ENCODE results near the gene GAD1.

DNA sequence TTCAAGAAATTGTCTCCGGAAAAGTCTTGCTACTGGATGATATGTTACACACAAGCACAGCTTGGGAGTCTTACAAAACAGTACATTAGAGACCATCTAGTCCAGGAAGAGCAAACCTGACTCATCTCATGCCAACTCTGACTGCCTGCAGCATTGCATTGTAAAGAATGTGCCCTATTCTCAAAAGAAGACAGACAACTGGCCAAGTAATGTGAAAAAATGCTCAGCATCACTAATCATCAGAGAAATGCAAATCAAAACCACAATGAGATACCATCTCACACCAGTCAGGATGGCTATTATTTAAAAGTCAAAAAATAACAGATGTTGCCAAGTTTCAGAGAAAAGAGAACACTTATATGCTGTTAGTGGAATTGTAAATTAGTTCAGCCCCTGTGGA lies 69.7 kb downstream of the GAD1 start:
- TF ChIP-seq, protein P1, sequence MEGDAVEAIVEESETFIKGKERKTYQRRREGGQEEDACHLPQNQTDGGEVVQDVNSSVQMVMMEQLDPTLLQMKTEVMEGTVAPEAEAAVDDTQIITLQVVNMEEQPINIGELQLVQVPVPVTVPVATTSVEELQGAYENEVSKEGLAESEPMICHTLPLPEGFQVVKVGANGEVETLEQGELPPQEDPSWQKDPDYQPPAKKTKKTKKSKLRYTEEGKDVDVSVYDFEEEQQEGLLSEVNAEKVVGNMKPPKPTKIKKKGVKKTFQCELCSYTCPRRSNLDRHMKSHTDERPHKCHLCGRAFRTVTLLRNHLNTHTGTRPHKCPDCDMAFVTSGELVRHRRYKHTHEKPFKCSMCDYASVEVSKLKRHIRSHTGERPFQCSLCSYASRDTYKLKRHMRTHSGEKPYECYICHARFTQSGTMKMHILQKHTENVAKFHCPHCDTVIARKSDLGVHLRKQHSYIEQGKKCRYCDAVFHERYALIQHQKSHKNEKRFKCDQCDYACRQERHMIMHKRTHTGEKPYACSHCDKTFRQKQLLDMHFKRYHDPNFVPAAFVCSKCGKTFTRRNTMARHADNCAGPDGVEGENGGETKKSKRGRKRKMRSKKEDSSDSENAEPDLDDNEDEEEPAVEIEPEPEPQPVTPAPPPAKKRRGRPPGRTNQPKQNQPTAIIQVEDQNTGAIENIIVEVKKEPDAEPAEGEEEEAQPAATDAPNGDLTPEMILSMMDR (IDR thresholded peaks at IDR 0.05), result no peak
- TF ChIP-seq, protein P2, sequence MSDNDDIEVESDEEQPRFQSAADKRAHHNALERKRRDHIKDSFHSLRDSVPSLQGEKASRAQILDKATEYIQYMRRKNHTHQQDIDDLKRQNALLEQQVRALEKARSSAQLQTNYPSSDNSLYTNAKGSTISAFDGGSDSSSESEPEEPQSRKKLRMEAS (IDR thresholded peaks at IDR 0.05; ENCODE audit: low read depth), result 0 out of 2 replicates have a peak, but pooled peaks have one; percentile 33
- peak; percentile 94 for TF ChIP-seq NFIC (IDR thresholded peaks at IDR 0.05; ENCODE audit: borderline replicate concordance)
- TF ChIP-seq CHD2 (IDR thresholded peaks at IDR 0.05; ENCODE audit: low read length, partially characterized antibody), result no peak
- TF ChIP-seq YY1 (IDR thresholded peaks at IDR 0.05; ENCODE audit: low read depth), result no peak
- no peak for TF ChIP-seq GABPA (IDR thresholded peaks at IDR 0.05; ENCODE audit: low read depth)
- peak; percentile 56; the same call in 1 of the 2 replicates for TF ChIP-seq POLR2AphosphoS5 (IDR thresholded peaks at IDR 0.05; ENCODE audit: low read depth, low read length)
- no peak for TF ChIP-seq NRF1 (IDR thresholded peaks at IDR 0.05; ENCODE audit: low read depth, low read length)
- TF ChIP-seq TAF1 (IDR thresholded peaks at IDR 0.05; ENCODE audit: borderline replicate concordance, low read depth, low read length), result no peak
- TF ChIP-seq RFX5 (IDR thresholded peaks at IDR 0.05; ENCODE audit: low read length), result no peak
- no peak for TF ChIP-seq FOXJ3 (CRISPR knock-in tag; IDR thresholded peaks at IDR 0.05)
- no peak for TF ChIP-seq EZH2phosphoT487 (IDR thresholded peaks at IDR 0.05; ENCODE audit: borderline replicate concordance, low read depth)
- TF ChIP-seq, protein P3, sequence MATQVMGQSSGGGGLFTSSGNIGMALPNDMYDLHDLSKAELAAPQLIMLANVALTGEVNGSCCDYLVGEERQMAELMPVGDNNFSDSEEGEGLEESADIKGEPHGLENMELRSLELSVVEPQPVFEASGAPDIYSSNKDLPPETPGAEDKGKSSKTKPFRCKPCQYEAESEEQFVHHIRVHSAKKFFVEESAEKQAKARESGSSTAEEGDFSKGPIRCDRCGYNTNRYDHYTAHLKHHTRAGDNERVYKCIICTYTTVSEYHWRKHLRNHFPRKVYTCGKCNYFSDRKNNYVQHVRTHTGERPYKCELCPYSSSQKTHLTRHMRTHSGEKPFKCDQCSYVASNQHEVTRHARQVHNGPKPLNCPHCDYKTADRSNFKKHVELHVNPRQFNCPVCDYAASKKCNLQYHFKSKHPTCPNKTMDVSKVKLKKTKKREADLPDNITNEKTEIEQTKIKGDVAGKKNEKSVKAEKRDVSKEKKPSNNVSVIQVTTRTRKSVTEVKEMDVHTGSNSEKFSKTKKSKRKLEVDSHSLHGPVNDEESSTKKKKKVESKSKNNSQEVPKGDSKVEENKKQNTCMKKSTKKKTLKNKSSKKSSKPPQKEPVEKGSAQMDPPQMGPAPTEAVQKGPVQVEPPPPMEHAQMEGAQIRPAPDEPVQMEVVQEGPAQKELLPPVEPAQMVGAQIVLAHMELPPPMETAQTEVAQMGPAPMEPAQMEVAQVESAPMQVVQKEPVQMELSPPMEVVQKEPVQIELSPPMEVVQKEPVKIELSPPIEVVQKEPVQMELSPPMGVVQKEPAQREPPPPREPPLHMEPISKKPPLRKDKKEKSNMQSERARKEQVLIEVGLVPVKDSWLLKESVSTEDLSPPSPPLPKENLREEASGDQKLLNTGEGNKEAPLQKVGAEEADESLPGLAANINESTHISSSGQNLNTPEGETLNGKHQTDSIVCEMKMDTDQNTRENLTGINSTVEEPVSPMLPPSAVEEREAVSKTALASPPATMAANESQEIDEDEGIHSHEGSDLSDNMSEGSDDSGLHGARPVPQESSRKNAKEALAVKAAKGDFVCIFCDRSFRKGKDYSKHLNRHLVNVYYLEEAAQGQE (IDR thresholded peaks at IDR 0.05; ENCODE audit: low read depth, low read length), result no peak

Data from SK-N-SH (cell line).